Mammary epithelial cell (primary cell): ENCODE results near the gene GARRE1.

Source experiments
- EZH2 ChIP-seq: IDR thresholded peaks from 2 replicates; pipeline ENCODE4 v1.6.1; 2012; ENCODE audit warnings: low read length, inconsistent platforms, borderline replicate concordance
- TF ChIP-seq, protein P1 (sequence below), 2 donors: IDR thresholded peaks in 1 of 2; conservative IDR thresholded peaks in 1 of 2; 2 replicates each; pipeline ENCODE4 v1.5.1; 2011 to 2012; ENCODE audit warnings: inconsistent platforms in 2 of 2, low read length in 2 of 2, mild to moderate bottlenecking in 2 of 2, control low read depth in 1 of 2, low read depth in 1 of 2; ENCODE audit not compliant: insufficient read depth in 1 of 2; ENCODE audit errors: extremely low read depth in 1 of 2

DNA sequence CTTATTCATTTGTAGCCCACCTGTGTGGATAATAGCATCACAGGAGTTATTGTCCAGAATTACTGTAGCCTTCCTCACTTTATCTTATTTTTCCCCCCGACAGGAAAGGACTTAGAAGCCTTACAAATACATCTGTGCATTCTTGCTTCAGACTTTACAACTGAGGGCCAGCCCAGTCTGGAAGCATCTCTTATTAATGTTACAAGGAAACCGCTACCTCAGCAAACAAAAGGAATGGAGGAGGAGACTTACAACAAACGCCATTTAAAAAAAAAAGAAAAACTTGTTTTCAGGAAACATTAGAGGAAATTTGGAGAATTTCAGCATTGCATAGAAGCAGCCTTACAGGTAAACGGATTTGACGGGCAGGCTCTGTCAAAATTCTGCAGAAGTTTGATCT is 45.2 kb downstream of the GARRE1 start:
- TF ChIP-seq, protein P1, sequence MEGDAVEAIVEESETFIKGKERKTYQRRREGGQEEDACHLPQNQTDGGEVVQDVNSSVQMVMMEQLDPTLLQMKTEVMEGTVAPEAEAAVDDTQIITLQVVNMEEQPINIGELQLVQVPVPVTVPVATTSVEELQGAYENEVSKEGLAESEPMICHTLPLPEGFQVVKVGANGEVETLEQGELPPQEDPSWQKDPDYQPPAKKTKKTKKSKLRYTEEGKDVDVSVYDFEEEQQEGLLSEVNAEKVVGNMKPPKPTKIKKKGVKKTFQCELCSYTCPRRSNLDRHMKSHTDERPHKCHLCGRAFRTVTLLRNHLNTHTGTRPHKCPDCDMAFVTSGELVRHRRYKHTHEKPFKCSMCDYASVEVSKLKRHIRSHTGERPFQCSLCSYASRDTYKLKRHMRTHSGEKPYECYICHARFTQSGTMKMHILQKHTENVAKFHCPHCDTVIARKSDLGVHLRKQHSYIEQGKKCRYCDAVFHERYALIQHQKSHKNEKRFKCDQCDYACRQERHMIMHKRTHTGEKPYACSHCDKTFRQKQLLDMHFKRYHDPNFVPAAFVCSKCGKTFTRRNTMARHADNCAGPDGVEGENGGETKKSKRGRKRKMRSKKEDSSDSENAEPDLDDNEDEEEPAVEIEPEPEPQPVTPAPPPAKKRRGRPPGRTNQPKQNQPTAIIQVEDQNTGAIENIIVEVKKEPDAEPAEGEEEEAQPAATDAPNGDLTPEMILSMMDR (conservative IDR thresholded peaks at IDR 0.05 in 1 of 2, IDR thresholded peaks at IDR 0.05 in 1 of 2; ENCODE audit: extremely low read depth in 1 of 2, insufficient read depth in 1 of 2, low read depth in 1 of 2, low read length in 2 of 2): no peak
- TF ChIP-seq EZH2: no peak
